ENCODE data around the gene MOB4.

DNA sequence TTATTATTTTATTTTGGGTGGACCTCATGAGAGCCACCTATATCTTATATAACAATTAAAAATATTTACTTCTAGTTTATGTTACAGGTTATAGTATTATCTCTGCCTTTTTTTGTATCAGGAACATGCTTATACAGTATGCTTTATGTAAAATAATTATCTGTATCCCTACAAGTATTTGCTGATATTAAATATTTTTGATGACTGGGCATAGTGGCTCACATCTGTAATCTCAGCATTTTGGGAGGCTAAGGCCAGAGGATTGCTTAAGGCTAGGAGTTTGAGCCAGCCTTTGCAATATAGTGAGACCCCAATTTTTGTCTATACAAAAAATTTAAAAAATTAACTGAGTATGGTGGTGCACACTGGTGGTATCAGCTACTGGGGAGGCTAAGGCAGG is 39.6 kb downstream of the MOB4 start:
- TF ChIP-seq EP300 (IDR thresholded peaks at IDR 0.05; ENCODE audit: low read depth) (no peak), POLR2AphosphoS5 (IDR thresholded peaks at IDR 0.05) (no peak), CTCF (IDR thresholded peaks at IDR 0.05) (no peak), POLR2A (IDR thresholded peaks at IDR 0.05) (no peak)

All from transverse colon (tissue), 4 donors.